Esophagus muscularis mucosa (tissue), 4 donors: Measurements from ENCODE around the gene KLF9. TPM values are rescaled to one million over a fixed set of nuclear protein-coding genes. Genes with fewer than 3 reads are reported as not detected.

Experiments
- DNase-seq: peaks from one replicate; pipeline ENCODE4 v3.0.0-alpha.2; 2017; ENCODE audit errors: extremely low spot score
- H3K27ac ChIP-seq, 4 donors: fragments of 200-600 bp; sonication (generic); replicated peaks in 1 of 4; 1 replicate in 3 of 4; 2 replicates in 1 of 4; pipeline ENCODE4 v1.5.1; 2016 to 2019; ENCODE audit warnings: mild to moderate bottlenecking in 1 of 4
- H3K27me3 ChIP-seq, 4 donors: fragments of 200-600 bp; sonication (generic); one replicate each; pipeline versions ENCODE4 v1.5.1 to v1.6.0; 2016 to 2019
- H3K36me3 ChIP-seq, 4 donors: fragments of 200-600 bp; sonication (generic); one replicate each; pipeline ENCODE4 v1.5.1; 2016 to 2019
- H3K4me1 ChIP-seq, 4 donors: fragments of 200-600 bp; sonication (generic); one replicate each; pipeline ENCODE4 v1.5.1; 2016 to 2019
- H3K4me3 ChIP-seq, 4 donors: fragments of 200-600 bp; sonication (generic); 1 replicate in 2 of 4; 2 replicates in 2 of 4; pipeline ENCODE4 v1.5.1; 2016 to 2019; ENCODE audit warnings: mild to moderate bottlenecking in 4 of 4, moderate library complexity in 1 of 4
- H3K9me3 ChIP-seq, 4 donors: fragments of 200-600 bp; sonication (generic); 1 replicate in 3 of 4; 2 replicates in 1 of 4; pipeline ENCODE4 v1.5.1; 2016 to 2019
- EP300 ChIP-seq: sonication (generic); formaldehyde crosslinking; IDR thresholded peaks from one replicate; pipeline ENCODE4 v1.6.1; 2017; ENCODE audit warnings: antibody characterized with exemption
- POLR2A ChIP-seq: fragments of 450-650 bp; IDR thresholded peaks from one replicate; pipeline ENCODE4 v1.6.1; 2017; ENCODE audit warnings: antibody characterized with exemption, moderate library complexity, mild to moderate bottlenecking, low read depth
- POLR2AphosphoS5 ChIP-seq, 2 donors: sonication (generic); formaldehyde crosslinking; IDR thresholded peaks; one replicate each; pipeline ENCODE4 v1.6.1; 2017; ENCODE audit warnings: antibody characterized with exemption in 2 of 2
- WGBS: methylation state at CpG from one replicate; pipeline ENCODE4 v1.1.5; 2018; 5-methylcytosine and 5-hydroxymethylcytosine counted together
- intact Hi-C: fragments of 100-400 bp; cut with DNase I; formaldehyde crosslinking; loops from one replicate; pipeline ENCODE4 v1.15.1; 2023
- total RNA-seq, 4 donors: library from RNA; depleted of rRNA; stranded (reverse); fragments of >200 nt; gene quantifications; one replicate each; pipeline versions ENCODE4 v1.1.0 to v1.2.1, GENCODE V29; 2016
- TF ChIP-seq, protein P1 (sequence below), 3 experiments: fragments of 200-600 bp in 2 of 3; fragments of 450-650 bp in 1 of 3; sonication (generic) in 2 of 3; IDR thresholded peaks; one replicate each; pipeline ENCODE4 v1.5.1; 2017 to 2019; ENCODE audit warnings: antibody characterized with exemption in 3 of 3, mild to moderate bottlenecking in 2 of 3, moderate library complexity in 1 of 3

KLF9 gene
- total RNA-seq, 4 donors from 2014 or later: 143 to 209 (median 184) TPM

DNA sequence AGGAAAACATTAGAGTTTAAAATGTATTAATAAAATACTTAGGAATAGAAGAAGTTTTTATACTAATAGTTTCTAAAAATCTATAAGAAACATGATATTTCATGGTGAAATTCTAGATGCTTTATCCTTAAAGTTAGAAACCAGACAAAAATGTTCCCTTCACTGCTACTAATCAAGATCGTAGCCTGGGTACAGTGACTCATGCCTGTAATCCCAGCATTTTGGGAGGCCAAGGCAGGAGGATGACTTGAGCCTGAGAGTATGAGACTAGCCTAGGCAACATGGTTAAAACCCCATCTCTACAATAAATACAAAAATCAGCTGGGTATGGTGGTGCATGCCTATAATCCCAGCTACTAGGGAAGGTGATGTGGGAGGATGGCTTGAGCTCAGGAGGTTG lies 30.4 kb upstream of the KLF9 start:
- Histone ChIP-seq H3K27ac (no peak overlapping the region), H3K36me3 (no peaks in the 10 kb centered on the region), H3K9me3 (no peaks in the 10 kb centered on the region), H3K4me1 (peaks cover 4 to 22% (median 11%) of the 10 kb centered on the region in 4 donors), H3K4me3 (no peak overlapping the region), H3K27me3 (no peaks in the 10 kb centered on the region)
- no peak for DNase-seq
- WGBS: 85% methylated on average over 1 of the region's 1 CpG
- TF ChIP-seq EP300: no peak
- TF ChIP-seq, protein P1, sequence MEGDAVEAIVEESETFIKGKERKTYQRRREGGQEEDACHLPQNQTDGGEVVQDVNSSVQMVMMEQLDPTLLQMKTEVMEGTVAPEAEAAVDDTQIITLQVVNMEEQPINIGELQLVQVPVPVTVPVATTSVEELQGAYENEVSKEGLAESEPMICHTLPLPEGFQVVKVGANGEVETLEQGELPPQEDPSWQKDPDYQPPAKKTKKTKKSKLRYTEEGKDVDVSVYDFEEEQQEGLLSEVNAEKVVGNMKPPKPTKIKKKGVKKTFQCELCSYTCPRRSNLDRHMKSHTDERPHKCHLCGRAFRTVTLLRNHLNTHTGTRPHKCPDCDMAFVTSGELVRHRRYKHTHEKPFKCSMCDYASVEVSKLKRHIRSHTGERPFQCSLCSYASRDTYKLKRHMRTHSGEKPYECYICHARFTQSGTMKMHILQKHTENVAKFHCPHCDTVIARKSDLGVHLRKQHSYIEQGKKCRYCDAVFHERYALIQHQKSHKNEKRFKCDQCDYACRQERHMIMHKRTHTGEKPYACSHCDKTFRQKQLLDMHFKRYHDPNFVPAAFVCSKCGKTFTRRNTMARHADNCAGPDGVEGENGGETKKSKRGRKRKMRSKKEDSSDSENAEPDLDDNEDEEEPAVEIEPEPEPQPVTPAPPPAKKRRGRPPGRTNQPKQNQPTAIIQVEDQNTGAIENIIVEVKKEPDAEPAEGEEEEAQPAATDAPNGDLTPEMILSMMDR (IDR thresholded peaks at IDR 0.05): no peak
- no peak for TF ChIP-seq POLR2A
- TF ChIP-seq POLR2AphosphoS5 (IDR thresholded peaks at IDR 0.05): no peak
- intact Hi-C loops: no loop called here

DNA sequence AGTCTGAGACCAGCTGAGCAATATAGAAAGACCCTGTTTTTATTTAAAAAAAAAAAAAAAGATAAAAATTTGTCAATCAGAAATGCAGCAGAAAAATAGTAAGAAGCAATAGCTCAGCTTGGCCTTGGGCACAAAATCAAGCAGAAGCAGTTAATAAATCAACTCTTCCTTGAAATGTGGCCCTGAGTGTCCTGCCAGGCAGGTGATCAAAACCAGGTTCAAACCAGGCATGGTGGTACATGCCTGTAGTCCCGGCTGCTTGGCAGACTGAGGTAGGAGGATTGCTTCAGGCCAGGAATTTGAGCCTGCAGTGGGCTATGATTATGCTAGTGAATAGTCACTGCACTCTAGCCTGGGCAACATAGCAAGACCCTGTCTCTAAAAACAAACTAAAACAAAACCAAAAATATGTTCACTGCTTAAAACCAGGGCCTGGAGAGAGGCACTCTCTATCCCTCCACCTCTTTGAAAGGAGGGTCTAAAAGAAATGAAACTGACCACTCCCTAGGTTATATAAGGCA lies 27.9 kb upstream of the KLF9 start:
- no peak for DNase-seq
- Histone ChIP-seq H3K9me3 (no peaks in the 10 kb centered on the region), H3K4me1 (peaks cover 25 to 46% (median 36%) of the 10 kb centered on the region in 4 donors), H3K36me3 (no peaks in the 10 kb centered on the region), H3K27ac (no peak overlapping the region), H3K27me3 (no peaks in the 10 kb centered on the region), H3K4me3 (no peak overlapping the region)
- WGBS: 80% methylated on average over 1 of the region's 1 CpG
- intact Hi-C loops: no loop called here
- TF ChIP-seq POLR2A: no peak
- peak in 1 of 2 donors; percentile 23 for TF ChIP-seq POLR2AphosphoS5 (IDR thresholded peaks at IDR 0.05)

DNA sequence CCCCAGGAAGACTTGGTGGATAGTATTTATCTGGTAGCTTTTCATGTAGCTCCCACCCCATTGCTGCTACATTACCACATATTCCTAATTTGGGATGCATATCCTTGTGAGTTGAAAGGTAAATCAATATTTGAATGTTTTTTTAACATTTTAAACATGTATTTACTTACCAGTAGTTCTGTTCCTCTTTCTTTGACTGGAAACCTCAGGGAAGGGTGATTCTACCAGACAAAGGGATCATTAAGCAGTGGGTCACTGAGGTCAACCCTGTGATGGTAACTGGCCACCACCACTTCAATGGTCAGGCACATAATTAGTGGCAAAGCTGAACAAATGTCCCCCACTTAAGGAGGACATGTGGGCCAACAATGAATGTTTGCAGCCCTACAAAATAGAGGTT lies 27.2 kb upstream of the KLF9 start:
- H3K4me3 ChIP-seq: no peak overlapping the region
- H3K27ac ChIP-seq: peak overlapping the region in 1 of 4 donors; percentile 60
- H3K4me1 ChIP-seq: peaks cover 32 to 48% (median 44%) of the 10 kb centered on the region in 4 donors
- DNase-seq: no peak
- H3K36me3 ChIP-seq: no peaks in the 10 kb centered on the region
- TF ChIP-seq EP300: no peak
- TF ChIP-seq POLR2A: no peak
- no peak for TF ChIP-seq POLR2AphosphoS5 (IDR thresholded peaks at IDR 0.05)
- TF ChIP-seq, protein P1 (IDR thresholded peaks at IDR 0.05): no peak
- intact Hi-C loops: no loop called here
- H3K9me3 ChIP-seq: no peaks in the 10 kb centered on the region
- no peaks in the 10 kb centered on the region for H3K27me3 ChIP-seq

DNA sequence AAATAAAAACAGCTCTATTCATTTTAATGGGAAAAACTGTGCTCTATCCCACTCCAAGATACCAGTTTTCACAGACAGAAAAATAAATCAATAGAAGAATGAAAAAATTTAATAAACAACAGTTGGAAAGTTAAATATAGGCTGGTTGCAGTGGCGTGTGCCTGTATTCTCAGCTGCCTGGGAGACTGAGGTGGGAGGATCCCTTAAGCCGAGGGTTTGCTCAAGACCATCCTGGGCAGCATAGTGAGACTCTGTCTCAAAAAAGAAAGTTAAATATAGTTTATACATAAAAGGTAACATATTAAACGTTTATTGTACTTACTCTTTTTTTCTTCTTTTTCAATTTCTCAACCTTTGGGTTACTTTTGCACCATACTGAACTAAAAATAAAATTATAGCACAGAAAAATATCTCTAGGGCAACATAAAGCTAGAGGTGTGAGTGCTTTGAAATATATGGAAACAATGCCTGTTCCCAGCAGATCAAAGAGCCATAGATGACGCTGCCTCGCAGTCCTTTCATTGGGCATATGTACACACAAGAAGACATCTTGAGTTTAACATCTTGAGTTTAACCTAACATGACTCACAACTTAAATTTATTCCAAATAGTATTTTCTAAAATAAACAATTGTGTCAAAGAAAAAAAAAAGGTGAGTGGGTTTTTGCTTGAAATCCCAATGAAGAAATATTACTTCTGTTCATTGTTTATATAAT lies 25.7 kb upstream of the KLF9 start:
- 41% methylated on average over 5 of the region's 5 CpGs for WGBS
- no peak for DNase-seq
- Histone ChIP-seq H3K9me3 (no peaks in the 10 kb centered on the region), H3K27me3 (no peaks in the 10 kb centered on the region), H3K36me3 (no peaks in the 10 kb centered on the region), H3K27ac (peak overlapping the region; percentile 20 to 73 (median 62)), H3K4me3 (no peak overlapping the region), H3K4me1 (peaks cover 41 to 61% (median 57%) of the 10 kb centered on the region in 4 donors)
- TF ChIP-seq POLR2A (no peak), EP300 (no peak), POLR2AphosphoS5 (IDR thresholded peaks at IDR 0.05) (no peak)
- TF ChIP-seq, protein P1 (IDR thresholded peaks at IDR 0.05): no peak
- intact Hi-C loops: no loop called here

DNA sequence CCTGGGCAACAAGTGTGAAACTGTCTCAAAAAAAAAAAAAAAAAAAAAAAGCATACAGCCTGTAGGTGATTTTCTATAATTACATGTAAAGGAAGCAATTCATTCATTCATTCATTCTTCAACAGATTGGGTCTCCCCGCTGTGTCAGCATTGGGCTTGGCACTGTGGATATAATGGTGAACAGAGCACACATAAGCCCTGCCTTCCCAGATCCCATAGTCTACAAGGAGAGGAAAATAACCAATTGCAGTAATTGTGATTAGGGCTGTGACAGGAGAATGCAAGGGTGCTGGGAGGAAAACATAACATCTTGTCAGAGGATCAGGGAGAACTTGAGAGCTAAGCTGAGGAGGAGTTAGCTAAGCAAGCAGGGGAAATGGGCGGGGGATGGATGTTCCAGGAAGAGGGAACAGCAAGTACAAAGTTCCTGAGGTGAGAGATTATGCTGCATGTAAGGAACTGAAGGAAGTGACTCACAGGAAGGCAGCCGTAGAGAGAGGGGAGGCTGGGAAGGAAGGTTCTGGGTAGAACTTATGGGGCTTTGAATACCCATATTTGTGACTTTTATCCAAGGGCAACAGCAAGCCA lies 24.0 kb upstream of the KLF9 start:
- Histone ChIP-seq H3K27ac (peak overlapping the region; percentile 60 to 73 (median 66)), H3K4me3 (no peak overlapping the region), H3K27me3 (no peaks in the 10 kb centered on the region), H3K4me1 (peaks cover 41 to 61% (median 57%) of the 10 kb centered on the region in 4 donors), H3K36me3 (no peaks in the 10 kb centered on the region), H3K9me3 (no peaks in the 10 kb centered on the region)
- TF ChIP-seq, protein P1 (IDR thresholded peaks at IDR 0.05): no peak
- peak; percentile 87 to 90 for TF ChIP-seq POLR2AphosphoS5 (IDR thresholded peaks at IDR 0.05)
- peak; percentile 89 for TF ChIP-seq EP300
- intact Hi-C loops: no loop called here
- no peak for DNase-seq
- 64% methylated on average over 3 of the region's 3 CpGs for WGBS
